ENCODE measurements around the gene HDAC4.

DNA sequence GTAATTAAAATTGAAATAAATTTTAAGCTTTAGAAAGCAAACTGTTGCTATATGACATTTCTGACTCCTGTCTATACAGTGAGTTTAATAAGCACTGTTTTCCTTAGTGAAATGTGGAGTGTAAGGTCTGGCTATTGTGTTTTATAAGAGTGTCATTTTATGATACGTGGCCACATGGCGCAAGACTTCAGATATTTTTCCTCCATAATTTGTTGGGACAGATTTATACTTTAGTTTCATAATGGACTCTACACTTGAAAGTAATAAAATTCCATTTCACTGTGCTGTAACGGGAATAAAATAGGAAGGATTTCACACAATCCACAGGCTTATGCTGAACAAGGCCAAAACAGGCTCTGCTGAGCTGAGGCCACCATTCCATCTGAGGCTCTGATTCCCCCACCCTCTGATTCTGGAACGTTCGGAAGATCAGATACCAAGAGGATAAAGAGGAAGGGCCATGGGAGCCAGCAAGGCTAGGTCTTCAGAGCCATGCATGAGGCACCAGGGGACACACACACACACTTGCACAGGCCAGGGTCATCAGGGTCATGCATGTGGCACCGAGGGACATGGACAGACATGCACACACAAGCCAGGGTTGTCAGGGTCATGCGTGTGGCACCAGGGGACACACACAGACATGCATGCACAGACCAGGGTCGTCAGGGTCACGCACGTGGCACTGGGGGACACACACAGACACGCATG is 35.6 kb downstream of the HDAC4 start:
- TF ChIP-seq MYC (IDR thresholded peaks at IDR 0.05; ENCODE audit: borderline replicate concordance, low read length) (no peak), CTCF (IDR thresholded peaks at IDR 0.05) (no peak), POLR2A (IDR thresholded peaks at IDR 0.05; ENCODE audit: low read length) (no peak), SREBF2 (IDR thresholded peaks at IDR 0.05) (no peak), CHD2 (IDR thresholded peaks at IDR 0.05; ENCODE audit: low read length, partially characterized antibody) (no peak), ESRRA (IDR thresholded peaks at IDR 0.05; ENCODE audit: borderline replicate concordance, low read length) (no peak), EP300 (IDR thresholded peaks at IDR 0.05) (no peak), KDM5A (IDR thresholded peaks at IDR 0.05) (no peak), CEBPB (IDR thresholded peaks at IDR 0.05) (no peak), NR3C1 (IDR thresholded peaks at IDR 0.05) (no peak), PBX3 (IDR thresholded peaks at IDR 0.05) (no peak), RNF2 (IDR thresholded peaks at IDR 0.05; ENCODE audit: borderline replicate concordance, low read depth) (no peak)
- TF ChIP-seq, protein P1, sequence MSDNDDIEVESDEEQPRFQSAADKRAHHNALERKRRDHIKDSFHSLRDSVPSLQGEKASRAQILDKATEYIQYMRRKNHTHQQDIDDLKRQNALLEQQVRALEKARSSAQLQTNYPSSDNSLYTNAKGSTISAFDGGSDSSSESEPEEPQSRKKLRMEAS (IDR thresholded peaks at IDR 0.05): no peak
- TF ChIP-seq, protein P2, sequence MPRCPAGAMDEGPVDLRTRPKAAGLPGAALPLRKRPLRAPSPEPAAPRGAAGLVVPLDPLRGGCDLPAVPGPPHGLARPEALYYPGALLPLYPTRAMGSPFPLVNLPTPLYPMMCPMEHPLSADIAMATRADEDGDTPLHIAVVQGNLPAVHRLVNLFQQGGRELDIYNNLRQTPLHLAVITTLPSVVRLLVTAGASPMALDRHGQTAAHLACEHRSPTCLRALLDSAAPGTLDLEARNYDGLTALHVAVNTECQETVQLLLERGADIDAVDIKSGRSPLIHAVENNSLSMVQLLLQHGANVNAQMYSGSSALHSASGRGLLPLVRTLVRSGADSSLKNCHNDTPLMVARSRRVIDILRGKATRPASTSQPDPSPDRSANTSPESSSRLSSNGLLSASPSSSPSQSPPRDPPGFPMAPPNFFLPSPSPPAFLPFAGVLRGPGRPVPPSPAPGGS (IDR thresholded peaks at IDR 0.05): no peak

All from A549 (cell line).